ENCODE results near the gene MGMT.

Gene MGMT

DNA sequence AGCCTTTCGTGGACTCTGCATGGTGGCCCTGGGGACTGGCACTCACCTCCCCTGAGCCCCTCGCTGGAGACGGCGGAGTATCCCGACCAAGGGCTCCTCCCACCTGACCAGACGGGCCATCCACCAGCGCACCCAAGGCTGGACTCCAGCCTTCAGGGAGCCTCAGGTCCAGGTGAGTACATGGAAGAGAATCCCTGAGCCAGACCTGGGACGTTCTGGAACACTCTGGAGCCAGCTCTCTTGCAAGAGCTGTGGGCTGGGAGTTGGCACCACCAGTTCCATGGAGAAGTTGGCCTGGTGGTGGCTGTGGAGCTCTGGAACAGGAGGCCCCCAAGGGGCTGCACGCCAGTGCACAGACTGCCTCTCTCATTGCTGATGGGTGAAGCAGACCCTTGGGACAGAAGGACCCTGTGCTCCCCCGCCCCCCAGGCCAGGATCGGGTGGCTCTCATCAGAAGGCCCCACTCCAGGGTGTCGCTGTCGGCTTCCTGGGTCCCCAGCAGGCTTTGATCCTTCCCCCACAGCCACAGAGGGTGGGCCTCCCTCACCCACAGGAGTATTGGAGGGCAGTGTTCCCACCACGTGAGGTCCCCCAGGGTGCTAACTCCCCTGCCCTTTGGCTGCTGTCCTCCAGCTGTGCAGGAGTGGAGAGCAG is 307.2 kb downstream of the MGMT start:
- H3K36me3 Mint-ChIP-seq = peaks cover 48% of the 10 kb centered on the region
- ATAC-seq = no peak
- no peaks in the 10 kb centered on the region for H3K4me1 Mint-ChIP-seq
- H3K27ac Mint-ChIP-seq = no peak overlapping the region
- H3K27me3 Mint-ChIP-seq = no peaks in the 10 kb centered on the region
- H3K4me3 Mint-ChIP-seq = no peak overlapping the region
- no peaks in the 10 kb centered on the region for H3K9me3 Mint-ChIP-seq

GRCh38 chr10:129774736-129775401 is 307.8 kb downstream of the MGMT start:
- Mint-ChIP-seq H3K9me3 (no peaks in the 10 kb centered on the region), H3K4me1 (no peaks in the 10 kb centered on the region), H3K36me3 (peaks cover 42% of the 10 kb centered on the region), H3K4me3 (no peak overlapping the region), H3K27me3 (no peaks in the 10 kb centered on the region), H3K27ac (no peak overlapping the region)
- no peak for ATAC-seq

GRCh38 chr10:129775681-129776080 is 308.6 kb downstream of the MGMT start:
- Mint-ChIP-seq H3K36me3 (peaks cover 37% of the 10 kb centered on the region), H3K4me1 (no peaks in the 10 kb centered on the region), H3K27ac (no peak overlapping the region), H3K9me3 (no peaks in the 10 kb centered on the region), H3K27me3 (no peaks in the 10 kb centered on the region), H3K4me3 (no peak overlapping the region)
- no peak for ATAC-seq

DNA sequence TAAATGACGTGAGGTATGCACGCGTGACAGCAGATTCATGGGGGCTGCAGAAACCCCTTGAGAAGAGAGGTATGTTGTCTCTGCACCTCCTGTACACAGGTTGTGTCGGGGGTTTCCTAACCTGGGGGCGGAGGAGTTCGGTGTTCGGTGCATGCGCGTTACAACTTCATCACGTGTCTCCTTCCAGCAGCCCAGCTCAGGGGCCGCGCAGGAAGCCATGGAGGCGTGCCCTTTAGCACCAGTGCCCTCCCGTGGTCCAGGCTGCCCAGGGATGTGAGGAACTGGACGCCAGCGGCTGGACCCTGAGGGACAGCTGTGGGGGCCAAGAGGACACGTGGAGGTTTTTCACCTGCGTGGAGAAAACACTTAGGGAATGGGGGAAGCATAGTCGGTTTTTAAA is 310.6 kb downstream of the MGMT start:
- no peaks in the 10 kb centered on the region for H3K27me3 Mint-ChIP-seq
- ATAC-seq = no peak
- H3K4me3 Mint-ChIP-seq = no peak overlapping the region
- no peak overlapping the region for H3K27ac Mint-ChIP-seq
- H3K36me3 Mint-ChIP-seq = peaks cover 21% of the 10 kb centered on the region
- H3K9me3 Mint-ChIP-seq = no peaks in the 10 kb centered on the region
- no peaks in the 10 kb centered on the region for H3K4me1 Mint-ChIP-seq

- Mint-ChIP-seq H3K4me3 (no peak overlapping the region), H3K9me3 (no peaks in the 10 kb centered on the region), H3K27ac (no peak overlapping the region), H3K36me3 (peaks cover 18% of the 10 kb centered on the region), H3K4me1 (no peaks in the 10 kb centered on the region), H3K27me3 (no peaks in the 10 kb centered on the region)
- no peak for ATAC-seq
These were observed 311.5 kb downstream of the MGMT start for GRCh38 chr10:129778571-129778970.

DNA sequence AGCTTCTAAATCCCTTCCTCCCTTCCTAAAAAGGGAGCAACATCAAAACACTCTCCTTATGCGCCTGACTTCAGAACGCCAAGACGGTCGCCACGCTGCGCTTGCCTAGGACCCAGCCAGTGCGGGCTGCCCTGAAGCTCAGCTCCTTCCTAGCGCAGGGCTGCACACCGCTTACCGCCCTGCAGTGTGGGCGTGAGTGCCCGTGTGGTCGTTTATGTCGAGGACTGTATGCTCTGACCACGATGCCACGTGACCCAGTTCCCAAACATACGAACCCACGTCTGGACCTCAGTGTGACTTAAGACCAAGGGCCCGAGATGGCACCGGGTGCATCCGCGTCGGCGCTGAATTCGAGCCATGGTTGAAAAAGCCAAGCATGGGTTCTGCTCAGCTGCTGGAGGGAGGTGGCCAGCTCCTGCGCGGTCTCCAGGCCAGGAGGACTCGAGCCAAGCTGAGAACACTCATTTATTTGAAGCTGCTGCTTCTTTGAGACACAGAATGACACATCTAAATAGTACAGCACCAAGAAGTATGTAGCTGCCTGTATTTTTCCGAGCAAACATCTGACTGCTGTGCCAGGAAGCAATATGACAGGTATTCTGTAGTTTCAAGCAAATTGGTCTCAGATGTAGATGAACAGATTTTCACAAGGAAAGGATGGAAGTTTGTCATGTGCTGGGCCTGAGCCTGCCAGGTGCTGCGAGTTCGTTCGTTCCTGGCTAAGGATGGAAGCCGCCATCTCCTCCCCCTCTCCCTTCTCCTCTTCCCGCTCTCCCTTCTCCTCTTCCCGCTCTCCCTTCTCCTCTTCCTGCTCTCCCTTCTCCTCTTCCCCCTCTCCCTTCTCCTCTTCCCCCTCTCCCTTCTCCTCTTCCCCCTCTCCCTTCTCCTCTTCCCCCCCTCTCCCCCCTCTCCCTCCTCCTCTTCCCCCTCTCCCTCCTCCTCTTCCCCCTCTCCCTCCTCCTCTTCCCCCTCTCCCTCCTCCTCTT is 312.4 kb downstream of the MGMT start:
- ATAC-seq = no peak
- H3K4me1 Mint-ChIP-seq = no peaks in the 10 kb centered on the region
- no peak overlapping the region for H3K27ac Mint-ChIP-seq

GRCh38 chr10:129780198-129780597 is 313.2 kb downstream of the MGMT start:
- no peak for ATAC-seq

More for the DNA sequence above, 312.4 kb downstream of the MGMT start:
- H3K36me3 Mint-ChIP-seq = peaks cover 15% of the 10 kb centered on the region
- H3K9me3 Mint-ChIP-seq = peaks cover 5% of the 10 kb centered on the region
- H3K4me3 Mint-ChIP-seq = no peak overlapping the region
- H3K27me3 Mint-ChIP-seq = no peaks in the 10 kb centered on the region

GRCh38 chr10:129780901-129781795 is 314.1 kb downstream of the MGMT start:
- Mint-ChIP-seq H3K36me3 (peaks cover 17% of the 10 kb centered on the region), H3K27me3 (no peaks in the 10 kb centered on the region), H3K9me3 (peaks cover 7% of the 10 kb centered on the region), H3K4me1 (no peaks in the 10 kb centered on the region), H3K27ac (no peak overlapping the region), H3K4me3 (no peak overlapping the region)
- ATAC-seq = no peak

More at GRCh38 chr10:129780198-129780597, 313.2 kb downstream of the MGMT start:
- H3K9me3 Mint-ChIP-seq = peaks cover 7% of the 10 kb centered on the region
- no peak overlapping the region for H3K27ac Mint-ChIP-seq
- no peaks in the 10 kb centered on the region for H3K4me1 Mint-ChIP-seq
- peaks cover 17% of the 10 kb centered on the region for H3K36me3 Mint-ChIP-seq
- H3K27me3 Mint-ChIP-seq = no peaks in the 10 kb centered on the region
- H3K4me3 Mint-ChIP-seq = no peak overlapping the region

GRCh38 chr10:129784291-129784690 is 317.2 kb downstream of the MGMT start:
- ATAC-seq = no peak
- H3K27ac Mint-ChIP-seq = no peak overlapping the region

DNA sequence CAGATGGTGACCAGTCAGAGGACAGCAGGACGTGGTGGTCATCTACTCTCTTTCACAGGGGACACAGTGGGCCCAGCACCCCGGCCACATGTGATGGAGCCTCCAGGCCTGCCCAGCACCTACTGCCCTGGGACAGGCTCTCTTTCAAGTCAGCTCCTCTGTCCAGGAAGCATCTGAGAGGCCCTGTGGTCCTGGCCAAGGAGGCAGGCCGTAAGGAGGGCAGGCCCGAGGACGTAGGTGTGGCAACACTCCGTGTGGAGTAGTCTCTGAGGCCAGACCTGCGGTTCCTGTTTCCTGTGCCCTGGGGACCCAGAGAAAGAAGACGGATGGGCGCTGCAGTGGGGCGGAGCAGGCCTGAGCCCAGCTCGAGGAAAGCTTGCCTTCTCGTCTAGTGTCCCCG is 317.9 kb downstream of the MGMT start:
- Mint-ChIP-seq H3K4me3 (no peak overlapping the region), H3K4me1 (no peaks in the 10 kb centered on the region)

More at GRCh38 chr10:129784291-129784690, 317.2 kb downstream of the MGMT start:
- peaks cover 13% of the 10 kb centered on the region for H3K36me3 Mint-ChIP-seq
- H3K4me1 Mint-ChIP-seq = no peaks in the 10 kb centered on the region
- H3K27me3 Mint-ChIP-seq = no peaks in the 10 kb centered on the region
- H3K4me3 Mint-ChIP-seq = no peak overlapping the region
- H3K9me3 Mint-ChIP-seq = peaks cover 15% of the 10 kb centered on the region

GRCh38 chr10:129785536-129785981 is 318.5 kb downstream of the MGMT start:
- Mint-ChIP-seq H3K4me3 (no peak overlapping the region), H3K9me3 (peaks cover 15% of the 10 kb centered on the region), H3K27me3 (no peaks in the 10 kb centered on the region), H3K27ac (no peak overlapping the region), H3K36me3 (peaks cover 13% of the 10 kb centered on the region), H3K4me1 (no peaks in the 10 kb centered on the region)
- no peak for ATAC-seq

More for the DNA sequence above, 317.9 kb downstream of the MGMT start:
- H3K27me3 Mint-ChIP-seq = no peaks in the 10 kb centered on the region
- H3K9me3 Mint-ChIP-seq = peaks cover 15% of the 10 kb centered on the region
- peaks cover 13% of the 10 kb centered on the region for H3K36me3 Mint-ChIP-seq
- H3K27ac Mint-ChIP-seq = no peak overlapping the region
- no peak for ATAC-seq

DNA sequence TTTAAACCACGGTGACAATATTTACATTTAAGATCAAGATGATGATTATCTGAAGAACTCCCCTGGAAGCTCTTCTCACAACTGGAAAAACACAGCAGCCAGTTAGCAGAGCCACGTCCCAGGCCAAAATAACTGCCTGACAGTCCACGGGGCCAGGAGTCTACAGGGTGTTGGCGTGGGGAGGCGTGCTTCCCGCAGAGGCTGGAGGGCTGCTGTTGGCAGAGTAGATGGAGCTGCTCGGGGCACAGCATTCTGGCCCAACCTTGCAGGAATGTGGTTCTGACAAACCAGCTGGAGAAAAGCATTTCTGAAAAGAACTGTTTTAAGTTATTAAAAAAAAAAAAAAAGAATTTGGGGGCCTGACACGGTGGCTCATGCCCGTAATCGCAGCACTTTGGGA is 319.2 kb downstream of the MGMT start:
- H3K36me3 Mint-ChIP-seq = peaks cover 13% of the 10 kb centered on the region
- H3K4me3 Mint-ChIP-seq = no peak overlapping the region
- no peaks in the 10 kb centered on the region for H3K4me1 Mint-ChIP-seq
- H3K27me3 Mint-ChIP-seq = no peaks in the 10 kb centered on the region
- H3K9me3 Mint-ChIP-seq = peaks cover 15% of the 10 kb centered on the region
- H3K27ac Mint-ChIP-seq = no peak overlapping the region
- ATAC-seq = no peak

GRCh38 chr10:129787557-129787956 is 320.5 kb downstream of the MGMT start:
- H3K27me3 Mint-ChIP-seq = no peaks in the 10 kb centered on the region
- H3K4me1 Mint-ChIP-seq = no peaks in the 10 kb centered on the region
- H3K4me3 Mint-ChIP-seq = no peak overlapping the region
- H3K9me3 Mint-ChIP-seq = peaks cover 18% of the 10 kb centered on the region
- ATAC-seq = no peak
- H3K27ac Mint-ChIP-seq = no peak overlapping the region
- H3K36me3 Mint-ChIP-seq = peaks cover 13% of the 10 kb centered on the region

- peaks cover 13% of the 10 kb centered on the region for H3K36me3 Mint-ChIP-seq
- H3K4me3 Mint-ChIP-seq = no peak overlapping the region
- H3K27me3 Mint-ChIP-seq = no peaks in the 10 kb centered on the region
- ATAC-seq = no peak
- H3K27ac Mint-ChIP-seq = no peak overlapping the region
- peaks cover 24% of the 10 kb centered on the region for H3K9me3 Mint-ChIP-seq
- H3K4me1 Mint-ChIP-seq = no peaks in the 10 kb centered on the region
These were observed 321.2 kb downstream of the MGMT start for GRCh38 chr10:129788215-129788614.

Measured in stimulated activated memory B cell treated with anti-CD40 and anti-IgM and Interleukin-4, amounts not matched to agents 10 μg/mL and 1 μg/mL and 100 μg/mL, for 72 hours (primary cell).